Activated naive CD8-positive, alpha-beta T cell treated with anti-CD3 and anti-CD28 coated beads, Interleukin-2, amount 50 U/mL, for 16 hours (primary cell): ENCODE results near the gene THOC7.

Experiments
- DNase-seq: peaks from one replicate; pipeline ENCODE4 v3.0.0-alpha.2; 2020; ENCODE audit warnings: low read depth, low spot score

THOC7 gene

GRCh38 chr3:63845215-63845614 is 18.4 kb downstream of the THOC7 start:
- no peak for DNase-seq

- DNase-seq, result no peak
Observed at GRCh38 chr3:63842127-63842526, 21.5 kb downstream of the THOC7 start.

- no peak for DNase-seq
Observed at GRCh38 chr3:63841704-63842103, 21.9 kb downstream of the THOC7 start.

- no peak for DNase-seq
Observed at GRCh38 chr3:63832395-63832794, 31.2 kb downstream of the THOC7 start.

- no peak for DNase-seq
Observed at GRCh38 chr3:63830526-63830925, 33.1 kb downstream of the THOC7 start.

- no peak for DNase-seq
Observed at GRCh38 chr3:63824309-63824708, 39.3 kb downstream of the THOC7 start.

- DNase-seq, result no peak
Observed at GRCh38 chr3:63819151-63819398, 44.5 kb downstream of the THOC7 start, which contains the start of gene C3orf49. C3orf49 (plus strand) TSS chr3:63819299; CDS start chr3:63819472, 173 bp downstream.

- DNase-seq, result peak; percentile 6
Observed at GRCh38 chr3:63818282-63819150, 45.1 kb downstream of the THOC7 start.

- no peak for DNase-seq
Observed at GRCh38 chr3:63817225-63817624, 46.4 kb downstream of the THOC7 start.

- DNase-seq, result no peak
Observed at GRCh38 chr3:63814237-63814636, 49.4 kb downstream of the THOC7 start.

- no peak for DNase-seq
Observed at GRCh38 chr3:63809607-63810006, 54.0 kb downstream of the THOC7 start.

- no peak for DNase-seq
Observed at GRCh38 chr3:63808633-63809032, 55.0 kb downstream of the THOC7 start.

- no peak for DNase-seq
Observed at GRCh38 chr3:63807961-63808565, 55.5 kb downstream of the THOC7 start.

GRCh38 chr3:63803911-63804310 is 59.7 kb downstream of the THOC7 start:
- DNase-seq, result no peak

GRCh38 chr3:63800097-63800496 is 63.5 kb downstream of the THOC7 start:
- DNase-seq, result no peak

GRCh38 chr3:63798949-63799348 is 64.7 kb downstream of the THOC7 start:
- no peak for DNase-seq

GRCh38 chr3:63798544-63798943 is 65.1 kb downstream of the THOC7 start:
- no peak for DNase-seq

- no peak for DNase-seq
Observed at GRCh38 chr3:63795438-63795837, 68.2 kb downstream of the THOC7 start.

GRCh38 chr3:63791974-63792373 is 71.6 kb downstream of the THOC7 start:
- no peak for DNase-seq
